HEK293 (cell line): ENCODE data around the gene HABP4.

Experiments
- CTCF ChIA-PET: fragments of 350-600 bp; formaldehyde crosslinking; extraction: SDS; loops from one replicate; lab custom pipeline; 2021; ENCODE audit warnings: antibody characterized with exemption; lab: Yijun Ruan, JAX
- POLR2A ChIA-PET: fragments of 300-600 bp; formaldehyde crosslinking; extraction: SDS; loops from one replicate; lab custom pipeline; 2020; ENCODE audit warnings: antibody characterized with exemption, inconsistent platforms; lab: Yijun Ruan, JAX
- H3K27ac ChIP-seq: fragments of 200-500 bp; sonication (Bioruptor generic); 2 replicates; pipeline ENCODE4 v1.5.1; 2014; ENCODE audit warnings: low read depth, low read length, control low read depth, inconsistent platforms; ENCODE audit errors: extremely low read depth
- H3K36me3 ChIP-seq, 2 experiments: fragments of 200-500 bp in 1 of 2; sonication (Bioruptor generic) in 1 of 2; 1 replicate in 1 of 2; 2 replicates in 1 of 2; pipeline ENCODE4 v1.5.1; 2014 to 2017; ENCODE audit warnings: inconsistent platforms in 2 of 2, low read length in 2 of 2; ENCODE audit not compliant: control insufficient read depth in 2 of 2, insufficient read depth in 1 of 2
- H3K4me1 ChIP-seq: fragments of 200-500 bp; sonication (Bioruptor generic); 2 replicates; pipeline ENCODE4 v1.5.1; 2014; ENCODE audit warnings: mild to moderate bottlenecking, low read length, inconsistent platforms; ENCODE audit not compliant: control insufficient read depth, insufficient read depth
- H3K4me3 ChIP-seq: 2 replicates; pipeline ENCODE4 v1.5.1; 2011; ENCODE audit warnings: low read depth, mild to moderate bottlenecking, control low read depth, low read length, moderate library complexity
- H3K9me3 ChIP-seq: fragments of 200-500 bp; sonication (Bioruptor generic); 2 replicates; pipeline ENCODE4 v1.5.1; 2014; ENCODE audit warnings: low read depth, low read length, inconsistent platforms; ENCODE audit not compliant: control insufficient read depth, insufficient read depth
- ATF2 ChIP-seq: fragments of 450-650 bp; formaldehyde crosslinking; IDR thresholded peaks from 2 replicates; pipeline ENCODE4 v1.5.1; 2016; ENCODE audit warnings: missing biosample characterization, missing genetic modification characterization, low read depth
- KLF1 ChIP-seq: fragments of 450-650 bp; formaldehyde crosslinking; IDR thresholded peaks from 2 replicates; pipeline ENCODE4 v1.5.1; 2016; ENCODE audit warnings: missing biosample characterization, missing genetic modification characterization
- MYNN ChIP-seq: fragments of 450-650 bp; formaldehyde crosslinking; IDR thresholded peaks from 2 replicates; pipeline ENCODE4 v1.5.1; 2016; ENCODE audit warnings: missing biosample characterization, missing genetic modification characterization, borderline replicate concordance
- PRDM1 ChIP-seq: fragments of 450-650 bp; formaldehyde crosslinking; IDR thresholded peaks from 2 replicates; pipeline ENCODE4; 2016; ENCODE audit warnings: missing biosample characterization, missing genetic modification characterization
- SALL2 ChIP-seq: fragments of 450-650 bp; formaldehyde crosslinking; IDR thresholded peaks from 2 replicates; pipeline ENCODE4 v1.5.0; 2017; ENCODE audit warnings: missing biosample characterization, mild to moderate bottlenecking, missing genetic modification characterization, borderline replicate concordance
- TRIM28 ChIP-seq: IDR thresholded peaks from 2 replicates; pipeline ENCODE4 v1.6.1; 2011; ENCODE audit warnings: low read length, control low read depth, borderline replicate concordance
- ZBTB17 ChIP-seq: fragments of 450-650 bp; formaldehyde crosslinking; IDR thresholded peaks from 2 replicates; pipeline ENCODE4 v1.5.1; 2016; ENCODE audit warnings: missing biosample characterization, missing genetic modification characterization
- ZBTB21 ChIP-seq: fragments of 450-650 bp; formaldehyde crosslinking; IDR thresholded peaks from 2 replicates; pipeline ENCODE4 v1.5.1; 2017; ENCODE audit warnings: missing biosample characterization, missing genetic modification characterization
- ZBTB48 ChIP-seq: fragments of 450-650 bp; formaldehyde crosslinking; IDR thresholded peaks from 2 replicates; pipeline ENCODE4 v1.5.1; 2016; ENCODE audit warnings: missing biosample characterization, missing genetic modification characterization
- ZBTB7A ChIP-seq: fragments of 450-650 bp; formaldehyde crosslinking; IDR thresholded peaks from 2 replicates; pipeline ENCODE4 v1.5.1; 2016; ENCODE audit warnings: low read depth, missing biosample characterization, missing genetic modification characterization
- ZNF10 ChIP-seq: fragments of 450-650 bp; formaldehyde crosslinking; IDR thresholded peaks from 2 replicates; pipeline ENCODE4 v1.5.1; 2017; ENCODE audit warnings: missing biosample characterization, missing genetic modification characterization
- ZNF169 ChIP-seq: fragments of 450-650 bp; formaldehyde crosslinking; IDR thresholded peaks from 2 replicates; pipeline ENCODE4 v1.5.1; 2016; ENCODE audit warnings: missing biosample characterization, missing genetic modification characterization
- ZNF23 ChIP-seq: fragments of 450-650 bp; formaldehyde crosslinking; IDR thresholded peaks from 2 replicates; pipeline ENCODE4 v1.5.1; 2016; ENCODE audit warnings: missing biosample characterization, missing genetic modification characterization, borderline replicate concordance
- ZNF24 ChIP-seq: fragments of 450-650 bp; formaldehyde crosslinking; IDR thresholded peaks from 2 replicates; pipeline ENCODE4 v1.5.1; 2016; ENCODE audit warnings: missing biosample characterization, missing genetic modification characterization
- ZNF341 ChIP-seq: fragments of 450-650 bp; formaldehyde crosslinking; IDR thresholded peaks from 2 replicates; pipeline ENCODE4; 2016; ENCODE audit warnings: low read depth, missing biosample characterization, missing genetic modification characterization
- ZNF394 ChIP-seq: fragments of 450-650 bp; formaldehyde crosslinking; IDR thresholded peaks from 2 replicates; pipeline ENCODE4 v1.5.1; 2016; ENCODE audit warnings: missing biosample characterization, missing genetic modification characterization, mild to moderate bottlenecking, moderate library complexity, borderline replicate concordance
- ZNF544 ChIP-seq: fragments of 450-650 bp; formaldehyde crosslinking; IDR thresholded peaks from 2 replicates; pipeline ENCODE4 v1.5.0; 2017; ENCODE audit warnings: missing biosample characterization, missing genetic modification characterization
- ZNF664 ChIP-seq: fragments of 450-650 bp; formaldehyde crosslinking; IDR thresholded peaks from 2 replicates; pipeline ENCODE4 v1.5.1; 2016; ENCODE audit warnings: missing biosample characterization, missing genetic modification characterization
- ZNF704 ChIP-seq: fragments of 450-650 bp; formaldehyde crosslinking; IDR thresholded peaks from 2 replicates; pipeline ENCODE4 v1.5.1; 2016; ENCODE audit warnings: missing biosample characterization, missing genetic modification characterization
- ZNF791 ChIP-seq: fragments of 450-650 bp; formaldehyde crosslinking; IDR thresholded peaks from 2 replicates; pipeline ENCODE4 v1.5.1; 2016; ENCODE audit warnings: missing biosample characterization, missing genetic modification characterization
- ZNF792 ChIP-seq: fragments of 450-650 bp; formaldehyde crosslinking; IDR thresholded peaks from 2 replicates; pipeline ENCODE4 v1.5.1; 2016; ENCODE audit warnings: missing biosample characterization, missing genetic modification characterization

Gene HABP4

GRCh38 chr9:96411129-96411838 lies 38.7 kb upstream of the HABP4 start (continued):
- TF ChIP-seq ZNF704 (tag by site-specific recombination) (no peak), ZBTB7A (tag by site-specific recombination) (no peak), ZNF394 (tag by site-specific recombination) (no peak), ZNF341 (tag by site-specific recombination) (no peak), ZNF169 (tag by site-specific recombination) (no peak), ZNF10 (tag by site-specific recombination) (no peak), ZNF23 (tag by site-specific recombination) (no peak)

- Histone ChIP-seq H3K36me3 (peaks cover 6 to 29% of the 10 kb centered on the region in 2 experiments), H3K27ac (no peak overlapping the region), H3K9me3 (no peaks in the 10 kb centered on the region), H3K4me1 (no peaks in the 10 kb centered on the region), H3K4me3 (no peak overlapping the region)
- ChIA-PET CTCF (no interaction called here), POLR2A (interaction anchor here (0.6 kb wide), 1 partner anchor 21 kb away, joined by 4 read pairs; no protein-coding TSS in a partner anchor)
- TF ChIP-seq TRIM28 (no peak), ZBTB48 (tag by site-specific recombination) (no peak), ZBTB17 (no peak), KLF1 (tag by site-specific recombination) (no peak), ZNF664 (tag by site-specific recombination) (no peak), ZNF792 (no peak), ZNF24 (tag by site-specific recombination) (no peak), ATF2 (tag by site-specific recombination) (no peak), SALL2 (tag by site-specific recombination) (no peak), PRDM1 (no peak), ZNF544 (no peak), MYNN (no peak), ZNF791 (tag by site-specific recombination) (no peak), ZBTB21 (tag by site-specific recombination) (no peak)
Observed at GRCh38 chr9:96412174-96412913, 37.6 kb upstream of the HABP4 start.
